Stomach smooth muscle (tissue), 2 donors: ENCODE measurements around the gene TREM1.

Experiments
- H3K27ac ChIP-seq: one replicate; pipeline ENCODE4 v1.7.0; 2013; ENCODE audit warnings: mild to moderate bottlenecking, low read length, inconsistent platforms
- H3K27me3 ChIP-seq, 2 donors: one replicate each; pipeline ENCODE4 v1.7.0; 2013; ENCODE audit warnings: low read length in 2 of 2; ENCODE audit not compliant: insufficient read depth in 2 of 2, control insufficient read depth in 1 of 2
- H3K36me3 ChIP-seq, 2 donors: one replicate each; pipeline ENCODE4 v1.7.0; 2013; ENCODE audit warnings: low read length in 2 of 2; ENCODE audit not compliant: control insufficient read depth in 2 of 2, insufficient read depth in 2 of 2
- H3K4me1 ChIP-seq: one replicate; pipeline ENCODE4 v1.7.0; 2013; ENCODE audit warnings: low read length; ENCODE audit not compliant: control insufficient read depth, insufficient read depth
- H3K4me3 ChIP-seq, 2 donors: one replicate each; pipeline ENCODE4 v1.7.0; 2013; ENCODE audit warnings: low read length in 2 of 2
- H3K9ac ChIP-seq, 2 donors: one replicate each; pipeline ENCODE4 v1.7.0; 2013; ENCODE audit warnings: low read length in 2 of 2, mild to moderate bottlenecking in 1 of 2
- H3K9me3 ChIP-seq, 2 donors: one replicate each; pipeline ENCODE4 v1.7.0; 2013; ENCODE audit warnings: low read length in 2 of 2; ENCODE audit not compliant: control insufficient read depth in 2 of 2
- donor health status: healthy.
- donor health status: Pancreatic carcinoma.

TREM1 gene

GRCh38 chr6:41273714-41274113, 12.8 kb downstream of the TREM1 start:
- Histone ChIP-seq H3K4me3 (no peak overlapping the region), H3K9ac (no peak overlapping the region), H3K9me3 (no peaks in the 10 kb centered on the region), H3K27ac (no peak overlapping the region), H3K27me3 (peaks cover 0 to 12% of the 10 kb centered on the region in 2 donors), H3K36me3 (no peaks in the 10 kb centered on the region), H3K4me1 (no peaks in the 10 kb centered on the region)

DNA sequence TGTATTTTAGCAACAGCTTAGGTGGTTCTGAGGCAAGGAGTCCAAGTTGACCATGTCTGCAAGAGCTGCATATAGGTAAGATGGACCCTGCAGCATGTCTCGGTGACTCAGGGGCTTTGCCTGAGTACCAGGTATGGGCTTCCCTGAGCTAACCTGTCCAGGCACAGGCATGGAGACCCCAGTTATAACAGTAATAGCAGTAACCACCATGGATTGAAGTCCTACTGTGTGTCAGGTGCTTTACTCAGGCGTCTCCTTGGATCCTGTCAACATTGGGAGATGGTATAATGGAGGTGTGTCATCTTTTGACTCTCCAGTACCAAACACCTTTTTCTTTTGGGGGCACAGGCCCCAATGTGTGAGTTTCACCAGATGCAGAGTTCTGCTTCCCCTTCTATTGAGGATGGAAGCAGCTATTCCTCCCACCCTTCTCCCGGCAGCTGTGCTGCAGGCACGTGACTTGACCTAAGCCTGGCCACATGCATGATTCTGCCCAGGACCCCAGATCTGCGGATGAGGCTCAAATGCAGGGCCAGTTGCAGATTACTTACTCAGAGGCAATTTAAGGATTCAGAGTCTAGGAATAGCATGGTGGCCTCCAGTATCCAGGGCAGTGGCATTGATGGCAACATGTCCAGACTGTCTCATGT, 13.8 kb downstream of the TREM1 start:
- no peak overlapping the region for H3K27ac ChIP-seq

GRCh38 chr6:41271901-41272395, 14.5 kb downstream of the TREM1 start:
- H3K9ac ChIP-seq, result no peak overlapping the region
- H3K9me3 ChIP-seq, result no peaks in the 10 kb centered on the region
- H3K27me3 ChIP-seq, result peaks cover 0 to 9% of the 10 kb centered on the region in 2 donors
- no peaks in the 10 kb centered on the region for H3K4me1 ChIP-seq
- H3K36me3 ChIP-seq, result no peaks in the 10 kb centered on the region
- no peak overlapping the region for H3K27ac ChIP-seq
- no peak overlapping the region for H3K4me3 ChIP-seq

More for the DNA sequence above, 13.8 kb downstream of the TREM1 start:
- H3K9me3 ChIP-seq, result no peaks in the 10 kb centered on the region
- no peaks in the 10 kb centered on the region for H3K36me3 ChIP-seq
- H3K27me3 ChIP-seq, result peaks cover 0 to 12% of the 10 kb centered on the region in 2 donors
- no peaks in the 10 kb centered on the region for H3K4me1 ChIP-seq
- H3K9ac ChIP-seq, result no peak overlapping the region
- H3K4me3 ChIP-seq, result no peak overlapping the region

DNA sequence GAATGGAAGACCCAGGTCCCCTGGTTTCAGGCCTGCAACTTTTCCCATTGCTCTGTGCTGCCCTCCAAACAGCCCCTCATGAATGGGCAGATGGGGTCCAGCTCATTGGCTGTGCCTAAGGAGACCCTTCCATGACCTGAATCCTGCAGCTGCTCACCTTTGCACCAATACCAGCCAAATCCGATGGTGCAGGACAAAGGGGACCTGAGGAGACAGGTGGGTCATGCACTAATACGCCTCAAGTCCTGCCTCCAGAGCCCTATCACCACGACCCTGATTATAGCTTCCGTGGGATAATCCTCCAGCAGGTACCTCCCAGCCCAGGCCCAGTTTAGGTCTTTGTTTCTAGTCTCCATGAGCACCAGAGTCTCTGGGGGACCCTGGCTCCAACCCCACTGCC, 16.8 kb downstream of the TREM1 start:
- no peak overlapping the region for H3K9ac ChIP-seq
- no peaks in the 10 kb centered on the region for H3K9me3 ChIP-seq
- no peaks in the 10 kb centered on the region for H3K36me3 ChIP-seq
- no peaks in the 10 kb centered on the region for H3K4me1 ChIP-seq
- H3K27me3 ChIP-seq, result peaks cover 0 to 2% of the 10 kb centered on the region in 2 donors
- H3K27ac ChIP-seq, result no peak overlapping the region
- no peak overlapping the region for H3K4me3 ChIP-seq

DNA sequence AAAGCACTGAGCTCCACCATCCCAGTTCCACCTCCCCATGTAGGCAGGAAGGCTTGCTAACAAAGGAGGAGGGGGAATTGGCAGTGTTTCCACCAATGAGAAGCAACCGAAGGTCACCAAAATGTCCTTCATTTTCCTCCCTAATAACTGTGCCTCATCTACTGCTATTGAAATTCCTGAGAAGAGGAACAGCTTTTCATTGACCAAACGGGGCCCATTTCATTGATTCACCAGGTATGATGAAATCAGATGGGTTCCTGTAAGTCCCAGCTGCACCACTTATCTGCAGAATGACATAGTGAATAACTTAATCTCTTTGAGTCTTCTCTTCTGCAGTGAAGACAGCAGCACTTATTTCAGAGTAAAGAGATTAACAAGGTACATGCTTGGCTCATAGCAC, 17.3 kb downstream of the TREM1 start:
- no peaks in the 10 kb centered on the region for H3K36me3 ChIP-seq
- no peak overlapping the region for H3K9ac ChIP-seq
- H3K27ac ChIP-seq, result no peak overlapping the region
- no peak overlapping the region for H3K4me3 ChIP-seq
- no peaks in the 10 kb centered on the region for H3K9me3 ChIP-seq
- no peaks in the 10 kb centered on the region for H3K27me3 ChIP-seq
- H3K4me1 ChIP-seq, result no peaks in the 10 kb centered on the region

- H3K27ac ChIP-seq, result no peak overlapping the region
- no peak overlapping the region for H3K4me3 ChIP-seq
- H3K36me3 ChIP-seq, result no peaks in the 10 kb centered on the region
Observed at GRCh38 chr6:41268478-41268877, 18.0 kb downstream of the TREM1 start.

GRCh38 chr6:41266541-41266940, 19.9 kb downstream of the TREM1 start:
- H3K27me3 ChIP-seq, result no peaks in the 10 kb centered on the region
- no peaks in the 10 kb centered on the region for H3K4me1 ChIP-seq
- H3K27ac ChIP-seq, result no peak overlapping the region
- no peak overlapping the region for H3K9ac ChIP-seq
- no peak overlapping the region for H3K4me3 ChIP-seq
- H3K36me3 ChIP-seq, result no peaks in the 10 kb centered on the region
- peaks cover 3 to 4% of the 10 kb centered on the region in 2 donors for H3K9me3 ChIP-seq

More at GRCh38 chr6:41268478-41268877, 18.0 kb downstream of the TREM1 start:
- H3K27me3 ChIP-seq, result no peaks in the 10 kb centered on the region
- H3K9ac ChIP-seq, result no peak overlapping the region
- no peaks in the 10 kb centered on the region for H3K4me1 ChIP-seq
- H3K9me3 ChIP-seq, result peaks cover 0 to 2% of the 10 kb centered on the region in 2 donors

GRCh38 chr6:41263267-41263666, 23.2 kb downstream of the TREM1 start:
- no peaks in the 10 kb centered on the region for H3K36me3 ChIP-seq
- peaks cover 5 to 9% of the 10 kb centered on the region in 2 donors for H3K9me3 ChIP-seq
- H3K4me1 ChIP-seq, result no peaks in the 10 kb centered on the region
- no peak overlapping the region for H3K4me3 ChIP-seq
- no peaks in the 10 kb centered on the region for H3K27me3 ChIP-seq
- H3K9ac ChIP-seq, result no peak overlapping the region
- no peak overlapping the region for H3K27ac ChIP-seq

- no peaks in the 10 kb centered on the region for H3K27me3 ChIP-seq
- no peak overlapping the region for H3K4me3 ChIP-seq
- no peaks in the 10 kb centered on the region for H3K36me3 ChIP-seq
- peaks cover 5 to 9% of the 10 kb centered on the region in 2 donors for H3K9me3 ChIP-seq
- H3K9ac ChIP-seq, result no peak overlapping the region
- no peak overlapping the region for H3K27ac ChIP-seq
- peaks cover 2% of the 10 kb centered on the region for H3K4me1 ChIP-seq
Observed at GRCh38 chr6:41262401-41262800, 24.1 kb downstream of the TREM1 start.

- H3K9ac ChIP-seq, result no peak overlapping the region
- H3K27me3 ChIP-seq, result no peaks in the 10 kb centered on the region
- H3K9me3 ChIP-seq, result peaks cover 5 to 7% of the 10 kb centered on the region in 2 donors
- peaks cover 8% of the 10 kb centered on the region for H3K4me1 ChIP-seq
- no peak overlapping the region for H3K27ac ChIP-seq
- no peak overlapping the region for H3K4me3 ChIP-seq
- no peaks in the 10 kb centered on the region for H3K36me3 ChIP-seq
Observed at GRCh38 chr6:41258196-41258493, 28.3 kb downstream of the TREM1 start.

GRCh38 chr6:41257369-41258195, 28.9 kb downstream of the TREM1 start:
- Histone ChIP-seq H3K27ac (no peak overlapping the region), H3K4me3 (no peak overlapping the region), H3K27me3 (peaks cover 0 to 2% of the 10 kb centered on the region in 2 donors), H3K4me1 (peaks cover 8% of the 10 kb centered on the region), H3K9ac (no peak overlapping the region), H3K36me3 (no peaks in the 10 kb centered on the region), H3K9me3 (peaks cover 5 to 7% of the 10 kb centered on the region in 2 donors)
